Measurements from ENCODE around the gene TBX4. TPM values are rescaled to one million over a fixed set of nuclear protein-coding genes. Genes with fewer than 3 reads are reported as not detected.

TBX4 gene
- polyA plus RNA-seq, 2 of the 4 experiments (the other 2 are of a cell fraction): 0.17 to 0.18 TPM

GRCh38 chr17:61511480-61512182 is 59.4 kb downstream of the TBX4 start:
- ChIA-PET CTCF (interaction anchor here (0.6 to 1.6 kb wide), 10 partner anchors 8 to 325 kb away, joined by 3 to 5 read pairs (median 4); no protein-coding TSS in a partner anchor), POLR2A (no interaction called here)
- H3K9me3 ChIP-seq: no peaks in the 10 kb centered on the region
- H3K4me2 ChIP-seq: no peak overlapping the region
- no peak for FAIRE-seq
- no peak for DNase-seq (ENCODE audit: low read depth in 1 of 2, low spot score in 1 of 2)
- WGBS (ENCODE audit: missing lambda C conversion rate): 85% methylated on average over 4 of the region's 4 CpGs
- no peak overlapping the region for H3K4me3 ChIP-seq
- H3K27ac ChIP-seq: no peak overlapping the region; a peak in 1 of 6 replicates
- ATAC-seq: peak; percentile 34 to 50; a peak in 3 of 6 replicates
- no peak for TF ChIP-seq MAFK (IDR thresholded peaks at IDR 0.05; ENCODE audit: partially characterized antibody)
- no peak for TF ChIP-seq HMGXB4 (CRISPR knock-in tag; IDR thresholded peaks at IDR 0.05; ENCODE audit: borderline replicate concordance)
- TF ChIP-seq JUN (IDR thresholded peaks at IDR 0.05): no peak
- TF ChIP-seq PHF8 (IDR thresholded peaks at IDR 0.05; ENCODE audit: borderline replicate concordance, low read depth): no peak
- TF ChIP-seq ATOH8 (CRISPR knock-in tag; IDR thresholded peaks at IDR 0.05; ENCODE audit: low read depth): no peak
- no peak for TF ChIP-seq ZSCAN20 (CRISPR knock-in tag; IDR thresholded peaks at IDR 0.05)
- no peak for TF ChIP-seq POLR2A (IDR thresholded peaks at IDR 0.05; ENCODE audit: low read length)
- no peak for TF ChIP-seq HDAC2 (IDR thresholded peaks at IDR 0.05)
- TF ChIP-seq ELK1 (IDR thresholded peaks at IDR 0.05; ENCODE audit: low read depth, low read length): no peak
- TF ChIP-seq CTCF (IDR thresholded peaks at IDR 0.05): no peak
- TF ChIP-seq SMC3 (IDR thresholded peaks at IDR 0.05): no peak
- no peak for TF ChIP-seq EHF (CRISPR knock-in tag; IDR thresholded peaks at IDR 0.05)
- TF ChIP-seq KDM1A (IDR thresholded peaks at IDR 0.05; ENCODE audit: low read depth): no peak
- no peak for TF ChIP-seq BHLHE40 (IDR thresholded peaks at IDR 0.05; ENCODE audit: low read depth, low read length)
- no peak for TF ChIP-seq REST (IDR thresholded peaks at IDR 0.05)
- no peak for TF ChIP-seq CEBPB (IDR thresholded peaks at IDR 0.05)
- no peak for TF ChIP-seq MYC (IDR thresholded peaks at IDR 0.05; ENCODE audit: borderline replicate concordance, low read length)
- no peak for TF ChIP-seq NPAS2 (CRISPR knock-in tag; IDR thresholded peaks at IDR 0.05; ENCODE audit: borderline replicate concordance)
- peaks cover 6% of the 10 kb centered on the region; the same call in 1 of the 3 replicates for H3K4me1 ChIP-seq

All from A549 (cell line).